T-cell (primary cell): Measurements from ENCODE around the gene TOM1L2. TPM values are rescaled to one million over a fixed set of nuclear protein-coding genes. Genes with fewer than 3 reads are reported as not detected.

Experiments
- ATAC-seq, 4 experiments: fragments of 200-7000 bp in 3 of 4; fragments of 150-1000 bp in 1 of 4; cut with Tn5 transposase; replicated peaks in 1 of 4; 1 replicate in 3 of 4; 2 replicates in 1 of 4; pipeline ENCODE4 v1.10.0; 2021; ENCODE audit warnings: moderate library complexity in 3 of 4, mild to moderate bottlenecking in 2 of 4, moderate number of reproducible peaks in 1 of 4
- CTCF ChIA-PET, 2 donors: fragments of 300-600 bp; sonication (Branson Sonifier 250); formaldehyde crosslinking; loops; one replicate each; lab custom pipeline; 2022; ENCODE audit warnings: antibody characterized with exemption in 2 of 2; lab: Charles Lee
- POLR2A ChIA-PET, 2 donors: fragments of 300-600 bp; sonication (Branson Sonifier 250); formaldehyde crosslinking; loops; one replicate each; lab custom pipeline; 2022; ENCODE audit warnings: antibody characterized with exemption in 2 of 2; lab: Charles Lee
- DNase-seq, 35 experiments: peaks; one replicate each; pipeline versions ENCODE4 v3.0.0 to v3.0.0-alpha.2; 2013 to 2023
- H3K27ac ChIP-seq: one replicate; pipeline ENCODE4 v1.5.1; 2013; ENCODE audit warnings: low read length
- H3K27me3 ChIP-seq, 2 experiments: replicated peaks in 1 of 2; 1 replicate in 1 of 2; 2 replicates in 1 of 2; pipeline versions ENCODE4 v1.6.1 to v1.7.0; 2013; ENCODE audit warnings: low read length in 1 of 2, mixed read lengths in 1 of 2; ENCODE audit not compliant: control insufficient read depth in 2 of 2, insufficient read depth in 2 of 2; ENCODE audit errors: extremely low read depth in 1 of 2
- H3K36me3 ChIP-seq, 2 donors: 1 replicate in 1 of 2; 2 replicates in 1 of 2; pipeline versions ENCODE4 v1.6.1 to v1.7.0; 2013; ENCODE audit warnings: low read length in 1 of 2; ENCODE audit not compliant: control insufficient read depth in 2 of 2, insufficient read depth in 1 of 2; ENCODE audit errors: extremely low read depth in 1 of 2
- H3K4me1 ChIP-seq, 2 experiments: 1 replicate in 1 of 2; 2 replicates in 1 of 2; pipeline versions ENCODE4 v1.6.1 to v1.7.0; 2013; ENCODE audit warnings: low read length in 2 of 2, mixed read lengths in 1 of 2; ENCODE audit not compliant: insufficient read depth in 2 of 2, control insufficient read depth in 1 of 2; ENCODE audit errors: extremely low read depth in 1 of 2
- H3K4me3 ChIP-seq, 2 donors: 1 replicate in 1 of 2; 2 replicates in 1 of 2; pipeline versions ENCODE4 v1.5.1 to v1.7.0; 2013; ENCODE audit warnings: mild to moderate bottlenecking in 2 of 2, low read length in 1 of 2, moderate library complexity in 1 of 2; ENCODE audit not compliant: control insufficient read depth in 1 of 2; ENCODE audit errors: extremely low read depth in 1 of 2
- H3K9me3 ChIP-seq: 2 replicates; pipeline ENCODE4 v1.7.0; 2013
- H3K27ac Mint-ChIP-seq, 2 donors: one replicate each; pipeline ENCODE4 v1.8.0; 2020 to 2021; ENCODE audit warnings: mild to moderate bottlenecking in 2 of 2, mixed read lengths in 2 of 2
- H3K27me3 Mint-ChIP-seq, 2 donors: one replicate each; pipeline ENCODE4 v1.8.0; 2021 to 2022; ENCODE audit warnings: mixed read lengths in 2 of 2
- H3K36me3 Mint-ChIP-seq: one replicate; pipeline ENCODE4 v1.8.0; 2021; ENCODE audit warnings: mixed read lengths
- H3K4me1 Mint-ChIP-seq, 3 donors: one replicate each; pipeline ENCODE4 v1.8.0; 2020 to 2022; ENCODE audit warnings: mixed read lengths in 3 of 3, mild to moderate bottlenecking in 1 of 3
- H3K4me3 Mint-ChIP-seq, 3 donors: one replicate each; pipeline ENCODE4 v1.8.0; 2020 to 2022; ENCODE audit warnings: mild to moderate bottlenecking in 3 of 3, mixed read lengths in 3 of 3, moderate library complexity in 3 of 3
- H3K9me3 Mint-ChIP-seq, 3 donors: one replicate each; pipeline ENCODE4 v1.8.0; 2020 to 2022; ENCODE audit warnings: mixed read lengths in 3 of 3
- WGBS: methylation state at CpG from one replicate; pipeline ENCODE4 v1.1.5; 2013; ENCODE audit warnings: missing lambda C conversion rate; ENCODE audit not compliant: insufficient coverage; 5-methylcytosine and 5-hydroxymethylcytosine counted together
- total RNA-seq, 35 experiments: library from RNA in 6 of 35; stranded (reverse) in 6 of 35; fragments of 120-200 nt in 1 of 35; gene quantifications; one replicate each; pipeline versions ENCODE4 v1.2.1 to v1.2.4 and lab custom pipeline; 2013 to 2026

Gene TOM1L2
- total RNA-seq, 5 donors from 2014 or later (not counting 1 experiment from before 2014, with no cell fraction given) = 57.5 to 71.5 (median 61.9) TPM

DNA sequence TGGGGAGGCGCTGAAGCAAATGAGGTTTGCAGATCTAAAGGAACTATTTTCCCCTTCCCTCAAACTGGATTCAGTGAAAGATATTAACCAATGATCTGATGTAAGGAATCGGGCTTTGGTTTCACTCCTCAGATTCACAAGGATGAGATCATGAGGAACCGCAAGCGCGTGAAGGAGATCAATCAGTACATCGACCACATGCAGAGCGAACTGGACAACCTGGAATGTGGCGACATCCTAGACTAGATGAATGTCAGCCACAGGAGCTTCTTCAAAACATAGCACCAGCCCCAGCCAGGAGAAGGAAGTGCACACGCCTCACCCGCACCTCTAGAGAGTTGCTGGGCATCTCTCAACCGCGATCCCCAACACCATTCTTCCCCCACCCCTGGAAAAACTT, 44.2 kb upstream of the TOM1L2 start:
- Histone ChIP-seq H3K27me3 (no peaks in the 10 kb centered on the region), H3K27ac (no peak overlapping the region), H3K9me3 (no peaks in the 10 kb centered on the region), H3K4me1 (no peaks in the 10 kb centered on the region), H3K36me3 (peaks cover 12 to 18% of the 10 kb centered on the region in 2 donors), H3K4me3 (no peak overlapping the region)
- over 99% methylated on average over 8 of the region's 12 CpGs for WGBS
- Mint-ChIP-seq H3K27me3 (no peaks in the 10 kb centered on the region), H3K27ac (no peak overlapping the region), H3K36me3 (peaks cover 23% of the 10 kb centered on the region), H3K4me3 (no peak overlapping the region), H3K9me3 (no peaks in the 10 kb centered on the region), H3K4me1 (no peaks in the 10 kb centered on the region)
- ChIA-PET POLR2A (no interaction called here), CTCF (interaction anchor here in 1 of 2 donors (0.6 to 0.7 kb wide), 2 partner anchors 72 to 498 kb away, joined by 3 to 4 read pairs; no protein-coding TSS in a partner anchor)
- ATAC-seq (no peak), DNase-seq (no peak)

DNA sequence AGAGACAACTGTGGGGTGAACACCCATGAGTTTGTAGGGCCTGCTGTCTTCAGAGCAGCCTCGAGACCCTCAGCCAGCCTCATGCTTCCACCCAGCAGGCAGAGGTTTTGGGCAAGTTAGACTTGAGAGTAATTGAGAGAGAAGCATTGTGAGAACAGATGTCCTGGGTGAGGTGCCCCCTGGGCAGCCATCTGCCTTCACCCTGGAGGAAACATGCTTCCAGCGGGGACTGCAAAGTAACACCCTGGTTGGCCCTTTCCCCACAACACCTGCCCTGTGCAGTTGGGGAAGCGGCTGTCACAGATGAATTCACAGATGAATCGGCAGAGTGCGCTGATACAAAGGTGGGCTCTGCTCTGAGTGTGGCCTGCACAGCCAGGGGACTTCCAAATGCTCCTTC, 43.4 kb upstream of the TOM1L2 start:
- Histone ChIP-seq H3K4me1 (no peaks in the 10 kb centered on the region), H3K4me3 (no peak overlapping the region), H3K27me3 (no peaks in the 10 kb centered on the region), H3K36me3 (peaks cover 5 to 13% of the 10 kb centered on the region in 2 donors), H3K9me3 (no peaks in the 10 kb centered on the region), H3K27ac (no peak overlapping the region)
- peaks cover 25% of the 10 kb centered on the region for H3K36me3 Mint-ChIP-seq
- ChIA-PET CTCF (no interaction called here), POLR2A (no interaction called here)
- H3K27me3 Mint-ChIP-seq = no peaks in the 10 kb centered on the region
- 89% methylated on average over 4 of the region's 5 CpGs for WGBS
- no peak overlapping the region for H3K27ac Mint-ChIP-seq
- no peaks in the 10 kb centered on the region for H3K4me1 Mint-ChIP-seq
- no peak for ATAC-seq
- DNase-seq = no peak
- H3K4me3 Mint-ChIP-seq = no peak overlapping the region
- H3K9me3 Mint-ChIP-seq = no peaks in the 10 kb centered on the region

DNA sequence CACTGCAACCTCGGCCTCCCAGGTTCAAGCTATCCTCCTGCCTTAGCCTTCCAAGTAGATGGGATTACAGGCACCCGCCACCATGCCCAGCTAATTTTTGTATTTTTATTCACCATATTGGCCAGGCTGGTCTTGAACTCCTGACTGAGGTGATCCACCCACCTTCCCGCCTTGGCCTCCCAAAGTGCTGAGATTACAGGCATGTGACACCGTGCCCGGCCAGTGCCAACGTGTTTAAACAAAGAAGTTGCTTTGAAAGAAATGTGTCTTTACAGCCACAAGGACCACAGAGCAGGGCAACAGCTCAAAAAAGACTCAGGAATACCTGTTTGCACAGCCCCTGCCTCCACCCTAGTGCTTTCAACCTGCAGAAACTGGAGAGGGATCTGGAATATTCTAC, 41.8 kb upstream of the TOM1L2 start:
- 92% methylated on average over 5 of the region's 6 CpGs for WGBS

DNA sequence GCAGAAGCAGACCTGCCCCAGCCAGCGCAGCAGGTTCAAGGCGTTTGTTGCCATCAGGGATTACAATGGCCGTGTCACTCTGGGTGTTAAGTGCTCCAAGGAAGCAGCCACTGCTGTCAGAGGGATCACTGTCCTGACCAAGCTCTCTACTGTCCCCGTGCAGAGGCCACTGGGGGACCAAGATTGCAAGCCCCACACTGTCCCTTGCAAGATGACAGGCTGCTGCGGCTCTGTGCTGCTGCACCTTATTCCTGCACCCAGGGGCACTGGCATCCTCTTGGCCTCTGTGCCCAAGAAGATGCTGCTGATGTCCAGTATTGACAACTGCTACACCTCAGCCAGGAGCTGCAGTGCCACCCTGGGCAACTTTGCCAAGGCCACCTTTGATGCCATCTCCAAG, 39.1 kb upstream of the TOM1L2 start:
- Histone ChIP-seq H3K27me3 (no peaks in the 10 kb centered on the region), H3K4me1 (no peaks in the 10 kb centered on the region), H3K4me3 (no peak overlapping the region), H3K9me3 (no peaks in the 10 kb centered on the region), H3K36me3 (peaks cover 6 to 15% of the 10 kb centered on the region in 2 donors), H3K27ac (no peak overlapping the region)
- Mint-ChIP-seq H3K4me1 (no peaks in the 10 kb centered on the region), H3K4me3 (no peak overlapping the region), H3K36me3 (peaks cover 38% of the 10 kb centered on the region), H3K9me3 (no peaks in the 10 kb centered on the region), H3K27me3 (no peaks in the 10 kb centered on the region), H3K27ac (no peak overlapping the region)
- ATAC-seq = no peak
- ChIA-PET CTCF (interaction anchor here in 1 of 2 donors (0.6 kb wide), 1 partner anchor 394 kb away, joined by 7 read pairs; no protein-coding TSS in a partner anchor), POLR2A (no interaction called here)
- 94% methylated on average over 5 of the region's 5 CpGs for WGBS
- no peak for DNase-seq

More for the DNA sequence above, 41.8 kb upstream of the TOM1L2 start:
- Histone ChIP-seq H3K4me3 (no peak overlapping the region), H3K27ac (no peak overlapping the region), H3K27me3 (no peaks in the 10 kb centered on the region), H3K36me3 (peaks cover 7 to 9% of the 10 kb centered on the region in 2 donors), H3K4me1 (no peaks in the 10 kb centered on the region), H3K9me3 (no peaks in the 10 kb centered on the region)
- Mint-ChIP-seq H3K4me3 (no peak overlapping the region), H3K27me3 (no peaks in the 10 kb centered on the region), H3K4me1 (no peaks in the 10 kb centered on the region), H3K36me3 (peaks cover 35% of the 10 kb centered on the region), H3K27ac (no peak overlapping the region), H3K9me3 (no peaks in the 10 kb centered on the region)
- ChIA-PET CTCF (no interaction called here), POLR2A (no interaction called here)
- no peak for ATAC-seq
- DNase-seq = no peak

DNA sequence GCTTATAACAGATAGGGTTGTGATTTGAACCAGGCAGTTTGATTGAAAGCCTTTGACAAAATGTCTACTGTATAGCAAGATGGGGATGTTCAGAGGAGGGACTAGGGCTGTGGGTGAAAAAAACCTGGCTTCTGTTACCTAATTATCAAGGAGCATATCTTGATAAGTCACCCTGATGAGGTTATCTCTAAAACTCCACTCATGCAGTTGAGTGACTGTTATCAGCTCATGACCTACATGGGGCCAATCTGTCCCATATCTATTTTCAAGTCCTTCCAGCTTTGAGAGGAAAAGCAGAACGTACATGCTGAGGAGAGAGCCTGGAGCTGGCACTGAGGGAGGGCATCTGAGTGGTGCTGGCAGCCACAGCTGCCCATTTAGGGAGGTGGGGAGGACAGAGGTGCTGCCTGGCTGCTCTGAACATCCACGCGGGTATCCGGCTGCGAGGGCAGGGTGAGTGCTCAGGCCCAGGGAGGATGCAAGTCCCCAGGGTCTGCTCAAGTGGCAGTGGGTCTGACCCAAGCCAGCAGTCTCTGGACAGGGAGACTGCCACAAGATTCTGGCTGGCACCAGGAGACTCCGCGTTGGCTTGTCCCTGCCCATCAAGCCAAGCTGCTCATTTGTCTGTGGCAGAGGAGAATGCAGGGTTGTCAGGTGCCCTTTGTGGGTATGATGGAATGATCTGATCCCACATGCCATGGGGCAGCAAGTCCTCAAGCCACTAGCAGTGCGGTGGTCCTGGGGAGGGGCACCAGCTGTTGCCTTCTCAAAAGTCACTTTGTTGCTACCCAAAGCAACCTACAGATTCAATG, 37.6 kb upstream of the TOM1L2 start:
- Histone ChIP-seq H3K27ac (no peak overlapping the region), H3K27me3 (no peaks in the 10 kb centered on the region), H3K36me3 (peaks cover 10 to 15% of the 10 kb centered on the region in 2 donors), H3K4me3 (no peak overlapping the region), H3K4me1 (no peaks in the 10 kb centered on the region), H3K9me3 (no peaks in the 10 kb centered on the region)
- ATAC-seq (no peak), DNase-seq (no peak)
- peaks cover 34% of the 10 kb centered on the region for H3K36me3 Mint-ChIP-seq
- H3K27ac Mint-ChIP-seq = no peak overlapping the region
- no peaks in the 10 kb centered on the region for H3K27me3 Mint-ChIP-seq
- H3K9me3 Mint-ChIP-seq = no peaks in the 10 kb centered on the region
- WGBS = 83% methylated on average over 8 of the region's 8 CpGs
- POLR2A ChIA-PET = interaction anchor here in 1 of 2 donors (0.5 kb wide), 1 partner anchor 1953 kb away, joined by 9 read pairs; no protein-coding TSS in a partner anchor
- H3K4me1 Mint-ChIP-seq = no peaks in the 10 kb centered on the region
- H3K4me3 Mint-ChIP-seq = no peak overlapping the region
- CTCF ChIA-PET = interaction anchor here in 1 of 2 donors (0.6 kb wide), 1 partner anchor 394 kb away, joined by 3 read pairs; no protein-coding TSS in a partner anchor

DNA sequence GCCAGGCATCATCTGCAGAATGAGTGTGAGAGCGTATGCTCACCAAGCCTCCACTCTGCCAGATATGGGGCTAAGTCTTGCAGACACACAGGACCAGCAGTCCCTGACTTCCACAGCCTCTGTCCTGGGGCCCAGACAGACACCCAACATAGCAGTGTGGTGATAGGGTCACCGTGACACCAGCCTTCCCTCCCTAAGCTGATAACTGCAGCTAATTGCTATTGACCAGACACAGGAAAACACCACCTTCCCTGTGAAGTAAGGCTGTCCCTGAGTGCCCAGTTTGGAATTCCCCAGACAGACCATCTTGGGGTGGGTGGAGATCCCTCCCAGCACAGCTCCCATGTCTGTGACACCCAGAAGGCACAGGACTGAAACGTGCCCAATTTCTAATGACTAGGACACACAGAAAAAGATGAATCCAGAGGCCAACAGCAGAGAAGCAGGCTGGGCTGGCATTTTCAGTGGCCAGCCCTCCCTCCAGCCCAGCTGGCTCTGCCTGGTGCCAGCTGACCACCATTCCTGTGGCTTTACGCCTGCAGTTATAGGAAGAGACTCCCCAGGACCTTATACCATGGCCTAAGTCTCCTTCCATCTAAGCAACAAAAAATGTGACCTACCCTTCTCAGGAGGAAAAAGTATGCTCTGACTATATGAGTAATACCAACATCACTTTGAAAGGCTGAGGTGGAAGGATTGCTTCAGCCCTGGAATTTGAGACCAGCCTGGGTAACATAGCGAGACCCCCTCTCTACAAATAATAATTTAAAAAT, 36.5 kb upstream of the TOM1L2 start:
- Histone ChIP-seq H3K36me3 (peaks cover 10 to 15% of the 10 kb centered on the region in 2 donors), H3K4me1 (no peaks in the 10 kb centered on the region), H3K27me3 (no peaks in the 10 kb centered on the region), H3K4me3 (no peak overlapping the region), H3K9me3 (no peaks in the 10 kb centered on the region), H3K27ac (no peak overlapping the region)
- Mint-ChIP-seq H3K4me3 (no peak overlapping the region), H3K36me3 (peaks cover 33% of the 10 kb centered on the region), H3K27ac (no peak overlapping the region), H3K4me1 (no peaks in the 10 kb centered on the region), H3K27me3 (no peaks in the 10 kb centered on the region), H3K9me3 (no peaks in the 10 kb centered on the region)
- POLR2A ChIA-PET = no interaction called here
- CTCF ChIA-PET = interaction anchor here in 1 of 2 donors (0.6 kb wide), 1 partner anchor 1284 kb away, joined by 3 read pairs; no protein-coding TSS in a partner anchor
- ATAC-seq = no peak
- no peak for DNase-seq
- WGBS = 84% methylated on average over 3 of the region's 5 CpGs
